Nephron (organoid): Measurements from ENCODE around the gene ROBO4.

Experiments used
- H3K27ac Mint-ChIP-seq, 3 experiments: 2 replicates each; pipeline ENCODE4 v1.8.0; 2020; ENCODE audit warnings: mixed read lengths in 3 of 3, mild to moderate bottlenecking in 2 of 3, moderate library complexity in 1 of 3
- H3K27me3 Mint-ChIP-seq: 2 replicates; pipeline ENCODE4 v1.8.0; 2021; ENCODE audit warnings: low read depth, mild to moderate bottlenecking, moderate library complexity, mixed read lengths
- H3K36me3 Mint-ChIP-seq: 2 replicates; pipeline ENCODE4 v1.8.0; 2020; ENCODE audit warnings: low read depth, mixed read lengths
- H3K4me1 Mint-ChIP-seq: 2 replicates; pipeline ENCODE4 v1.8.0; 2020; ENCODE audit warnings: mixed read lengths
- H3K4me3 Mint-ChIP-seq, 3 experiments: 2 replicates each; pipeline ENCODE4 v1.8.0; 2020; ENCODE audit warnings: mild to moderate bottlenecking in 3 of 3, mixed read lengths in 3 of 3, moderate library complexity in 2 of 3
- H3K9me3 Mint-ChIP-seq: 2 replicates; pipeline ENCODE4 v1.8.0; 2020; ENCODE audit warnings: mixed read lengths
- TF ChIP-seq, protein P1 (sequence below), 3 experiments: fragments of 200-600 bp; sonication (generic); IDR thresholded peaks; one replicate each; pipeline ENCODE4 v1.5.0; 2021; ENCODE audit warnings: antibody characterized with exemption in 3 of 3; ENCODE audit not compliant: unreplicated experiment in 3 of 3

ROBO4 gene

GRCh38 chr11:124880958-124881357, 16.7 kb downstream of the ROBO4 start:
- Mint-ChIP-seq H3K4me3 (peak overlapping the region in 1 of 3 experiments; percentile 14), H3K36me3 (no peaks in the 10 kb centered on the region), H3K27ac (no peak overlapping the region), H3K4me1 (peaks cover 29% of the 10 kb centered on the region), H3K27me3 (peaks cover 9% of the 10 kb centered on the region), H3K9me3 (no peaks in the 10 kb centered on the region)
- TF ChIP-seq, protein P1, sequence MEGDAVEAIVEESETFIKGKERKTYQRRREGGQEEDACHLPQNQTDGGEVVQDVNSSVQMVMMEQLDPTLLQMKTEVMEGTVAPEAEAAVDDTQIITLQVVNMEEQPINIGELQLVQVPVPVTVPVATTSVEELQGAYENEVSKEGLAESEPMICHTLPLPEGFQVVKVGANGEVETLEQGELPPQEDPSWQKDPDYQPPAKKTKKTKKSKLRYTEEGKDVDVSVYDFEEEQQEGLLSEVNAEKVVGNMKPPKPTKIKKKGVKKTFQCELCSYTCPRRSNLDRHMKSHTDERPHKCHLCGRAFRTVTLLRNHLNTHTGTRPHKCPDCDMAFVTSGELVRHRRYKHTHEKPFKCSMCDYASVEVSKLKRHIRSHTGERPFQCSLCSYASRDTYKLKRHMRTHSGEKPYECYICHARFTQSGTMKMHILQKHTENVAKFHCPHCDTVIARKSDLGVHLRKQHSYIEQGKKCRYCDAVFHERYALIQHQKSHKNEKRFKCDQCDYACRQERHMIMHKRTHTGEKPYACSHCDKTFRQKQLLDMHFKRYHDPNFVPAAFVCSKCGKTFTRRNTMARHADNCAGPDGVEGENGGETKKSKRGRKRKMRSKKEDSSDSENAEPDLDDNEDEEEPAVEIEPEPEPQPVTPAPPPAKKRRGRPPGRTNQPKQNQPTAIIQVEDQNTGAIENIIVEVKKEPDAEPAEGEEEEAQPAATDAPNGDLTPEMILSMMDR (IDR thresholded peaks at IDR 0.05; ENCODE audit: unreplicated experiment in 3 of 3): no peak

- H3K27me3 Mint-ChIP-seq: peaks cover 16% of the 10 kb centered on the region
- peak overlapping the region in 1 of 3 experiments; percentile 19 for H3K27ac Mint-ChIP-seq
- TF ChIP-seq, protein P1 (IDR thresholded peaks at IDR 0.05; ENCODE audit: unreplicated experiment in 3 of 3): no peak
- H3K4me3 Mint-ChIP-seq: no peak overlapping the region
- H3K36me3 Mint-ChIP-seq: no peaks in the 10 kb centered on the region
- H3K9me3 Mint-ChIP-seq: no peaks in the 10 kb centered on the region
- peaks cover 29% of the 10 kb centered on the region for H3K4me1 Mint-ChIP-seq
These were observed 17.4 kb downstream of the ROBO4 start for GRCh38 chr11:124880290-124880611.

GRCh38 chr11:124879493-124880289, 18.0 kb downstream of the ROBO4 start:
- TF ChIP-seq, protein P1 (IDR thresholded peaks at IDR 0.05; ENCODE audit: unreplicated experiment in 3 of 3): no peak
- Mint-ChIP-seq H3K9me3 (no peaks in the 10 kb centered on the region), H3K4me3 (no peak overlapping the region), H3K4me1 (peaks cover 29% of the 10 kb centered on the region), H3K36me3 (no peaks in the 10 kb centered on the region), H3K27ac (peak overlapping the region in 1 of 3 experiments; percentile 19), H3K27me3 (peaks cover 22% of the 10 kb centered on the region)

- H3K9me3 Mint-ChIP-seq: no peaks in the 10 kb centered on the region
- H3K27ac Mint-ChIP-seq: peak overlapping the region in 1 of 3 experiments; percentile 31
- H3K36me3 Mint-ChIP-seq: no peaks in the 10 kb centered on the region
- peaks cover 30% of the 10 kb centered on the region for H3K27me3 Mint-ChIP-seq
- H3K4me3 Mint-ChIP-seq: peak overlapping the region in 1 of 3 experiments; percentile 65
- TF ChIP-seq, protein P1 (IDR thresholded peaks at IDR 0.05; ENCODE audit: unreplicated experiment in 3 of 3): no peak
- H3K4me1 Mint-ChIP-seq: peaks cover 25% of the 10 kb centered on the region
These were observed 18.7 kb downstream of the ROBO4 start for GRCh38 chr11:124878759-124879492.

DNA sequence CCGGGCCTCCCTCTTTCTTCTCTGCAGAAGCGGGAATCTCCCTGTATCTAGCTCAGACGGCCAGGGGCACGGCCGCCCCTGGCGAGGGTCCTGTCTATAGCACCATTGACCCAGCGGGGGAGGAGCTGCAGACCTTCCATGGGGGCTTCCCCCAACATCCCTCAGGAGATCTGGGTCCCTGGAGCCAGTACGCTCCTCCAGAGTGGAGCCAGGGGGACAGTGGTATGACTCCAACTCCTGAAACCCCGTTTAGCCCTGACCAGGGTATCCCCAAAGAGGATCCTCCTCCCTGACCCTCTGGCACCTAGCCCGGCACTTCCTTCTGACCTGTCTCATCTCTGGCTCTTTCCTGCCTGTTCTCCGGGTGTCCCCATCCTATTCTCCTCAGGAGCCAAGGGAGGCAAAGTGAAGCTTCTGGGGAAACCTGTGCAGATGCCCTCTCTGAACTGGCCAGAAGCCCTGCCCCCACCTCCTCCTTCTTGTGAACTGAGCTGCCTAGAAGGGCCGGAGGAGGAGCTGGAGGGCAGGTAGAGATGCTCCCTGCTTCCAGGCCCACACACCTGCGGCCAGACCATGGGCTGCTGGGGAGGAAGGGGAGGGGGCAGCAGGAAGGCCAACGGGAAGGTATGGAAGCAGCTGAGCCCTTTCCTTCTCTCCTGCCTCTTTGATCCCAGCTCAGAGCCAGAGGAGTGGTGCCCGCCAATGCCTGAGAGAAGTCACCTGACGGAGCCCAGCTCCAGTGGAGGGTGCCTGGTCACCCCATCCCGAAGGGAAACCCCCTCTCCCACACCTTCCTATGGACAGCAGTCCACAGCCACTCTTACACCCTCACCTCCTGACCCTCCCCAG, 19.5 kb downstream of the ROBO4 start:
- TF ChIP-seq, protein P1 (IDR thresholded peaks at IDR 0.05; ENCODE audit: unreplicated experiment in 3 of 3): no peak
- Mint-ChIP-seq H3K4me3 (peak overlapping the region; percentile 85 to 93 (median 93)), H3K9me3 (no peaks in the 10 kb centered on the region), H3K36me3 (no peaks in the 10 kb centered on the region), H3K4me1 (peaks cover 19% of the 10 kb centered on the region), H3K27me3 (peaks cover 37% of the 10 kb centered on the region), H3K27ac (peak overlapping the region in 1 of 3 experiments; percentile 39)
